Measurements from ENCODE around the gene INTU. TPM values are rescaled to one million over a fixed set of nuclear protein-coding genes. Genes with fewer than 3 reads are reported as not detected.

The INTU gene
- total RNA-seq, 4 donors from 2014 or later: 4.1 to 8.1 (median 5.1) TPM

DNA sequence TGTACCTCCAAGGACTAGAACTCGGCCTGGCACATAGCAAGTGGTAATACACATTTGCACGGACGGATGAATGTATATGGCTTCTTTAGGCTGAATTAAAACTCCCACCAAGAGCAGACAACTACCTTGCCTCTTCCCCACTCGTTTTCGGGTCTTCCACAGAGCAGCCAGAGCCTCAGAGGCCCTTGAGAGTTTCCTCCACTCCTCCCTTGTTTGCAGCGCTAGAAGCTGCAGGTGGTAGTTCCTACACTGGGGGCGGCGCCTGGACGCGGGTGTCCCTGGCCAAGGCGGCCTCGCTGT is 10.2 kb upstream of the INTU start:
- 19 to 24% methylated on average over 12 of the region's 12 CpGs for WGBS, 2 donors
- TF ChIP-seq, protein P1, sequence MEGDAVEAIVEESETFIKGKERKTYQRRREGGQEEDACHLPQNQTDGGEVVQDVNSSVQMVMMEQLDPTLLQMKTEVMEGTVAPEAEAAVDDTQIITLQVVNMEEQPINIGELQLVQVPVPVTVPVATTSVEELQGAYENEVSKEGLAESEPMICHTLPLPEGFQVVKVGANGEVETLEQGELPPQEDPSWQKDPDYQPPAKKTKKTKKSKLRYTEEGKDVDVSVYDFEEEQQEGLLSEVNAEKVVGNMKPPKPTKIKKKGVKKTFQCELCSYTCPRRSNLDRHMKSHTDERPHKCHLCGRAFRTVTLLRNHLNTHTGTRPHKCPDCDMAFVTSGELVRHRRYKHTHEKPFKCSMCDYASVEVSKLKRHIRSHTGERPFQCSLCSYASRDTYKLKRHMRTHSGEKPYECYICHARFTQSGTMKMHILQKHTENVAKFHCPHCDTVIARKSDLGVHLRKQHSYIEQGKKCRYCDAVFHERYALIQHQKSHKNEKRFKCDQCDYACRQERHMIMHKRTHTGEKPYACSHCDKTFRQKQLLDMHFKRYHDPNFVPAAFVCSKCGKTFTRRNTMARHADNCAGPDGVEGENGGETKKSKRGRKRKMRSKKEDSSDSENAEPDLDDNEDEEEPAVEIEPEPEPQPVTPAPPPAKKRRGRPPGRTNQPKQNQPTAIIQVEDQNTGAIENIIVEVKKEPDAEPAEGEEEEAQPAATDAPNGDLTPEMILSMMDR (IDR thresholded peaks at IDR 0.05): no peak
- TF ChIP-seq POLR2A (IDR thresholded peaks at IDR 0.05): no peak
- intact Hi-C loops (cut with DNase I; ENCODE audit: low total_unique reads): no loop called here
- H3K4me3 ChIP-seq (ENCODE audit: low read depth, poor library complexity, severe bottlenecking): peak overlapping the region; percentile 30
- no peak for DNase-seq (ENCODE audit: low spot score in 2 of 2)

DNA sequence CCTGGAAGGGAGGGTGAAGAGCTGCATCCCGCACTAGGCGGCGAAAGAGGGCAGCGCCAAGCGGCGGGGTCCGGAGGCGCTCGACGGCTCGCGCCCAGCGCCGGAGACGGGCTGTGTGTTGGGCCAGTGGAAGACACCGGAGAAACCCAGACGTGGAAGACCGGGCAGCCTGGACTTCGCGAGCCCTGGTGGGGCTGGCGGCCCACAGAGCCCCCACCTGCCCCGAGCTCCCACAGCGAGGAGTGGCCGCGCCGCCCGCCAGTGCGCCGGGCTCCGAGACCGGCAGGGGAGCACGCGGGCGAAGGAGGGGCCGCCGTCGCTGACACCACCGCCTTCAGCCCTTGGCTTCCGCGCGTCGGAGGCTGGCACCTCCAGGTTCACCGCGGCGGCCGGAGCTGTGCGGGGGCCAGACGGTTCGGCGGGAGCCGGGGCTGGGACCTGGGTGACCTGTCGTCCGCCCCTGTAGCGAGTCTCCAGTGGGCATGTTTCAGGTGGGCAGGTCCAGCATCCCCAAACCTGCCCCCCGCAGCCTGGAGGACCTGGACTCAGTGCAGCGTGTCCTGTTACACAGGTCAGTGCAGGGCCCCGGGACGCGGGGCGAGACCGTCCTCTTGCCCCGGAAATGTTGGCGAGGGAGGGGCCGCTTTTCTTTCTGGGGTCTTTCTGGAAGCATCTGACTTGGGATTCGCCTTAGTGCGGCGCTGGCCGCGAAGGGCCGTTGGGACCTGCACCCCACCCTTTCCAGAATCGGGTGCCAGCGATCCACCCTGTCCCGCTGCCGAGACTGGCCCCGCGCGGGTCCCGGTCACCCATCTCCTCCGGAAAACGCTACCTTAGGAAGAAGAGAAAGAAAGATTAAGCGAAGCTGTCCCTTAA is 9.6 kb upstream of the INTU start:
- 1 to 2% methylated on average over 30 to 49 of the region's 81 CpGs for WGBS, 2 donors
- TF ChIP-seq, protein P1 (IDR thresholded peaks at IDR 0.05): no peak
- TF ChIP-seq POLR2A (IDR thresholded peaks at IDR 0.05): no peak
- H3K4me3 ChIP-seq (ENCODE audit: low read depth, poor library complexity, severe bottlenecking): peak overlapping the region; percentile 30
- intact Hi-C loops (cut with DNase I; ENCODE audit: low total_unique reads): no loop called here
- DNase-seq (ENCODE audit: low spot score in 2 of 2): peak in 1 of 2 donors; percentile 86

DNA sequence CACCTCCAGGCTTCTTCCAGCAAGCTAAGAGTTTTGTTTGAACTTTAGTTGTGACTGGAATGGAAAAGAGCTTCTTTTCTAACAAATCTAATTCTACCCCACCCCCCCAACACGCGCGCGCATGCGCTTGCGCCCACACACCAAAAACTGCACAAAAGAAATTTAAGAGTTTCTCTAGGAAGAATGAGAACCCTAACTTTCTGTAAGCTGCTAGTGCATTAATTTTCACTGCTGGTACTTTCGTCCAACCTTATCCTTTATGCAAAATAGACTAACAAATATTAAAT is 9.0 kb upstream of the INTU start:
- TF ChIP-seq, protein P1 (IDR thresholded peaks at IDR 0.05): no peak
- TF ChIP-seq POLR2A (IDR thresholded peaks at IDR 0.05): no peak
- H3K4me3 ChIP-seq (ENCODE audit: low read depth, poor library complexity, severe bottlenecking): peak overlapping the region; percentile 30
- intact Hi-C loops (cut with DNase I; ENCODE audit: low total_unique reads): no loop called here
- no peak for DNase-seq (ENCODE audit: low spot score in 2 of 2)
- WGBS, 2 donors: 16 to 18% methylated on average over 7 of the region's 7 CpGs

DNA sequence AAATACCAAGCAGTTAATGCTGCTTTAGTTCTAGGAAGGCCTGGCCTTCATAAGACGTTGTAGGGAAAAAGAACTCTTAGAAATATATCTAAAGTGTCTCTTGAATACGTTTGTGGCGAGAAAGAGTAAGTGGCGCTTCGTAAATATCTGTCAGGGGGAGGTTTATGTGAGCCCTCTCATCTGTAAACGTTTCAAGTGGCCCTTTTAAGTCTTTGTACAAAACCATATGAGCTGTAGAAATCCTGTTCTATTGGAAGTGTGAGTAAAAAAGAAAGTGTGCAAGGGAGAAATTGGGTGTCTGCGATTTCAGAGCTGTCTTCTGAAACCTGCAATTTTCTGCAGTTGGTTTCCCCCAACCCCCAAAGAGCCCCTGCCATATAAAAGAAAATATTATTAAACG is 8.6 kb upstream of the INTU start:
- 55 to 74% methylated on average over 8 of the region's 8 CpGs for WGBS, 2 donors
- TF ChIP-seq, protein P1 (IDR thresholded peaks at IDR 0.05): no peak
- no peak for TF ChIP-seq POLR2A (IDR thresholded peaks at IDR 0.05)
- intact Hi-C loops (cut with DNase I; ENCODE audit: low total_unique reads): no loop called here
- H3K4me3 ChIP-seq (ENCODE audit: low read depth, poor library complexity, severe bottlenecking): no peak overlapping the region
- no peak for DNase-seq (ENCODE audit: low spot score in 2 of 2)

- intact Hi-C loops (cut with DNase I; ENCODE audit: low total_unique reads): no loop called here
- no peak for TF ChIP-seq POLR2A (IDR thresholded peaks at IDR 0.05)
- WGBS, 2 donors: 50 to 58% methylated on average over 3 of the region's 3 CpGs
- H3K4me3 ChIP-seq (ENCODE audit: low read depth, poor library complexity, severe bottlenecking): no peak overlapping the region
- no peak for DNase-seq (ENCODE audit: low spot score in 2 of 2)
Observed at GRCh38 chr4:127629371-127629770, 3.4 kb upstream of the INTU start.

DNA sequence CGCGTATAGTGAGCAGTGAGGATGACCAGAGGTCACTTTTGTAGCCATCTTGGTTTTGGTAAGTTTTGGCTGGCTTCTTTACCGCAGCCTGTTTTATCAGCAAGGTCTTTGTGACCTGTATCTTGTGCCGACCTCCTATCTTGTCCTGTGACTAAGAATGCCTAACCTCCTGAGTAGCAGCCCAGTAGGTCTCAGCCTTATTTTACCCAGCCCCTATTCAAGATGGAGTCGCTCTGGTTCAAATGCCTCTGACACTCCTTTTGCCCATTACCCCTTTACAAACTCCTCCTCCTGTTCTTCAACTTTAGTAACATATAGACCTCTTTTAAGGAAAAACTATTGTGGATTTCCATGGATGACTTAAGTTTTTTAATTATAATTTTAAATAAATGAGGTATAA is 2.6 kb upstream of the INTU start:
- WGBS, 2 donors: 87 to 92% methylated on average over 5 of the region's 5 CpGs
- H3K4me3 ChIP-seq (ENCODE audit: low read depth, poor library complexity, severe bottlenecking): no peak overlapping the region
- intact Hi-C loops (cut with DNase I; ENCODE audit: low total_unique reads): no loop called here
- no peak for DNase-seq (ENCODE audit: low spot score in 2 of 2)
- TF ChIP-seq, protein P1 (IDR thresholded peaks at IDR 0.05): no peak
- TF ChIP-seq POLR2A (IDR thresholded peaks at IDR 0.05): no peak
